GM06990 (cell line): ENCODE data around the gene MYL7.

Experiments used
- DNase-seq: peaks from one replicate; pipeline ENCODE4 v3.0.0-alpha.2; 2011; ENCODE audit not compliant: insufficient read length; ENCODE audit errors: extremely low read depth
- H3K27me3 ChIP-seq: replicated peaks from 2 replicates; pipeline ENCODE4 v1.6.0; 2011; ENCODE audit warnings: low read length; ENCODE audit not compliant: control insufficient read depth, insufficient read depth
- H3K36me3 ChIP-seq: 2 replicates; pipeline ENCODE4 v1.5.1; 2011; ENCODE audit warnings: low read length; ENCODE audit not compliant: control insufficient read depth, insufficient read depth
- H3K4me3 ChIP-seq: replicated peaks from 2 replicates; pipeline ENCODE4 v1.5.1; 2011; ENCODE audit warnings: low read depth, mild to moderate bottlenecking, control low read depth, low read length
- TF ChIP-seq, protein P1 (sequence below): IDR thresholded peaks from 2 replicates; pipeline ENCODE4 v1.5.1; 2011; ENCODE audit warnings: low read length, control low read depth, mild to moderate bottlenecking, inconsistent platforms; ENCODE audit not compliant: insufficient read depth, poor library complexity, severe bottlenecking

The MYL7 gene

DNA sequence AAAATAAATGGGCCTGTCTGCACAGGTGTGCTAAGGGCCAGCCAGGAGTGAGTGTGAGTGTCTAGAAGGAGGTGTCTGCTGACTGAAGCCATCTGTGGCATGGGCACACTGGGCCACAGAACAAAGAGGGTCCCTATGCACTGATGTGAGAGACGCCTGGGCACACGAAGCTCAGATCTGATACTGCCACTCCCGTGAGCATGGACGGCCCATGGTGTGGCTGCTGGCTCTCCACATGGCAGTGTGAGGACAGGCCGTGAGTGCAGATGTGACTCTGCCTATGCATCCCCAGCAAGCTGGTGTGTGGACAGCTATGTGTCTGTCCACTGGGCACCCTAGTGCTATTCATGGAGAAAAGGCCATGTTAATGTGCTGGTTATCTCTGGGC lies 12.8 kb upstream of the MYL7 start:
- TF ChIP-seq, protein P1, sequence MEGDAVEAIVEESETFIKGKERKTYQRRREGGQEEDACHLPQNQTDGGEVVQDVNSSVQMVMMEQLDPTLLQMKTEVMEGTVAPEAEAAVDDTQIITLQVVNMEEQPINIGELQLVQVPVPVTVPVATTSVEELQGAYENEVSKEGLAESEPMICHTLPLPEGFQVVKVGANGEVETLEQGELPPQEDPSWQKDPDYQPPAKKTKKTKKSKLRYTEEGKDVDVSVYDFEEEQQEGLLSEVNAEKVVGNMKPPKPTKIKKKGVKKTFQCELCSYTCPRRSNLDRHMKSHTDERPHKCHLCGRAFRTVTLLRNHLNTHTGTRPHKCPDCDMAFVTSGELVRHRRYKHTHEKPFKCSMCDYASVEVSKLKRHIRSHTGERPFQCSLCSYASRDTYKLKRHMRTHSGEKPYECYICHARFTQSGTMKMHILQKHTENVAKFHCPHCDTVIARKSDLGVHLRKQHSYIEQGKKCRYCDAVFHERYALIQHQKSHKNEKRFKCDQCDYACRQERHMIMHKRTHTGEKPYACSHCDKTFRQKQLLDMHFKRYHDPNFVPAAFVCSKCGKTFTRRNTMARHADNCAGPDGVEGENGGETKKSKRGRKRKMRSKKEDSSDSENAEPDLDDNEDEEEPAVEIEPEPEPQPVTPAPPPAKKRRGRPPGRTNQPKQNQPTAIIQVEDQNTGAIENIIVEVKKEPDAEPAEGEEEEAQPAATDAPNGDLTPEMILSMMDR = no peak
- no peaks in the 10 kb centered on the region for H3K36me3 ChIP-seq

DNA sequence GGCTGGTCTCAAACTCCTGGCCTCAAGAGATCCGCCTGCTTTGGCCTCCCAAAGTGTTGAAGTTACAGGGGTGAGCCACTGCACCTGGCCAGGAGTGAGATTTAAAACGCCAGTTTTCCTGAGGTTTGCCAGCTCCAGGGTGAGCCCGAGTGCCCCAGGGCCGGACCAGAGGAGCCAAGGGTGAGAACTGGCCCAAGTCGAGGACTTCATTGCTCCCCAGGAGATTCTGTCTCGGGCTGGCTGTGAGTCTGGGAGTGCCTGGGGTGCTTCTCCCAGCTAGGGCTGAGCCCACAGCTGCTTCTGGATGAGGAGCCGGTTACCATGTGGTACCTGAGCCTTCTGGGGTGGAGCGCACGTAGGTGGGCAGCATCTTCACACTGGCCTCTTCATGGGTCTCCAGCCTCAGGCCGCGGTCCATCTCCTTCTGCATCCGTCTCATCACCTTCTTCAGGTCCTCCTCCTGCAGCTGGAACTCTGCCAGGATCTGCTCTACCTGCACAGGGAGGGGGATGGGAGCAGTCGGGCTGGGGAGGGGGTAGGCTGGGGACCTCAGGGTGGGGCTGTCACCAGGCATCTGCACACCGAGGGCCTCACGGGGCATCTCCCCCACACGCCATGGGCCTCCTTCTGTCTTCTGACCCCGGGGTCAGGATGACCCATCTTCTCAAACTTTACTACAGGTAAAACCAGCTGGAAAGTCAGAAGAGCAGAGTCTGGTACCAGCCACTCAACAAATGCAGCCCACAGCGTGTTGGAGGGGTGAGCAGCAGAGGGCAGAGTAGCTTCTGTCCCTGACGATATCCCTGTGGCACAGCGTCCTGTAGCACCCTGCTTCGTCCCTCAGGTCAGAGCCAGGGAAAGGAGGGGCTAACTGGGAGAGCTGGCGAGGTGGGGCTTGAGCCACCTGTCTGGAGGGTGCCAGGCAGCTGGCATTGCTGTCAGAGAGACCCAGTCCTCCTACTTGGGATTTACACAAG lies 12.1 kb upstream of the MYL7 start:
- DNase-seq = no peak
- TF ChIP-seq, protein P1 = no peak
- Histone ChIP-seq H3K4me3 (no peak overlapping the region), H3K36me3 (no peaks in the 10 kb centered on the region), H3K27me3 (no peaks in the 10 kb centered on the region)

More for the DNA sequence above, 12.8 kb upstream of the MYL7 start:
- Histone ChIP-seq H3K27me3 (no peaks in the 10 kb centered on the region), H3K4me3 (no peak overlapping the region)
- no peak for DNase-seq

DNA sequence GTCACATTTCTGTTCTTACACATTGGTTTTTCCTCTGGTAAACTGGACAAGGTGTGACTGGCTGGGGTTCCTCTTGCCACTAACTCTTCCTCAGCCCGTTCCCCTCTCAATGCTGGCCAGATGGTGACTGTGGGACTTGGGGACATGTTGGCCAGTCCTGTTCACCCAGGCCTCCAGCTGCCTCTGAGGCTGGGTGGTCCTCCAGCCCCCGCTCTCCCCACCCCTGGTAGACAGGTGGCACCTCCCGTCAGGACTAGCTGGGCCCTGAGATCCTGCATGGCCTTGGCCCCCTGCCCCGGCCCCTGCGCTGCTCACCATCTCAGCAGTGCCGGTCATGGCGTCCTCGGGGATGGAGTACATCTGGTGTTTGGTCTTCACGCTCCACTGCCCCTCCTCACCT lies 10.8 kb upstream of the MYL7 start:
- no peaks in the 10 kb centered on the region for H3K36me3 ChIP-seq
- DNase-seq = no peak
- no peaks in the 10 kb centered on the region for H3K27me3 ChIP-seq
- TF ChIP-seq, protein P1 = no peak
- no peak overlapping the region for H3K4me3 ChIP-seq

DNA sequence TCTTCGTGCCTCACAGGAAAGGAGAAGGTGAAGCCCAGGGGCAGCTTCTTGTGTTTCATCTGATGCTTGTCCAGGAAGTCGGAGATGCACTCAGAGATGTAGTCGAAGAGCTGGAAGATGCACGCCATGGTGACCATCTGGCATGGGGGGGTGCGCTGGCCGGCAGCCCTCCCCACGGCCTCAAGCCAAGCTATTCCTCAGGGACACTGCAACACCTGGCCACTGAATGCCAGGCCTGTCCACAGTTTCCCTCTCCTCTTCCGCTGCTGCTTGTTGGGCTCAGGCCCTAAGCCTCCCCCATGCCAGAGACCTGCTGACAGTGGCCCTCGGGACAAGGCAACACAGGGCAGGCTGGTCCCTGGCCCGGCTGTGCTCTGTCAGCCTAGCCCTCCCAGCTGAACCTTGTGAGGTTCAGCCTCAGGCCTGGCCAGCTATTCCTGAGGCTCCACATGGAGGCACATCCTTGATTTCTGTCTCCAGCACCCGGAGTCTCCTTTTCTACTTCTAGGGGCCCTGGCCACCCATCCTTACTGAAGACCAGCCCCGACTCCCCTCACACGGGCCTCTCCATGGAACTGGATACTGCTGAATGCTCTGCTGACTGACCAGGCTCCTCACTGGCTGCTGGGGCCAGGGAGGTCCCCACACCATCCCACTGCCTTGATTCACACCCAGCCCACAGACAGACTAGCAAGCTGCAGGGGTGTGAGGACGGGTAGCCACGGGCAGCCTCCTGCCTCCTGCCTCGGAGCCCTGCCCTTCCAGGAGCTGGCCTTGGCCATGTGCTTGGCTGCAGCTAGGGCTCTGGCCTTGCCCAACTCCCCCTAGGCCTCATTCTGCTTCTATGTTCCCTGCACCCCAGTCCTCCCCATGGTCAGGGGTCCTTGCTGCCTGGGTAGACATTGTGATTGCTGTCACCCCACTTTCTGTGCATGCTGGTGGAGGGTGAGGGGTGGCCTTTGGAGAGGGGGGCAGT lies 10.1 kb upstream of the MYL7 start:
- no peak overlapping the region for H3K4me3 ChIP-seq
- no peaks in the 10 kb centered on the region for H3K27me3 ChIP-seq
- TF ChIP-seq, protein P1 = no peak
- no peak for DNase-seq
- no peaks in the 10 kb centered on the region for H3K36me3 ChIP-seq

DNA sequence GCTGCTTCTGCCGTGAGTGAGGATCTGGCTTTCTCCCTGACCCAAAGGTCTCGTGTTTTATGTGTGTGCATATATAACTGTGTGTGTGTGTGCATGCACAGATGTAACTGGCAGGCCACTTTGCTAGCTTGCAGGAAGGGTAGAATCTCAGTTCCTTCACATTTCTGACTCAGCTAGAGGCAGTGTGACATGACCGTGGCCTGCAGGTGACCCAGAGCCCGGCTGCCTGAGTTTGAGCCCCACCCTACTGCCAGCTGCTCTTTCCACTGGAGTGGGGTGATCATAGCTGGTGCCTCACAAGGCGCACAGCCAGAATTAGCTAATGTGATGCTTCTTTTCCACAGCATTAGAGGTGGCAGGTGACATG lies 9.3 kb upstream of the MYL7 start:
- peak; percentile 46 for DNase-seq

More for the DNA sequence above, 9.3 kb upstream of the MYL7 start:
- H3K27me3 ChIP-seq = no peaks in the 10 kb centered on the region
- H3K36me3 ChIP-seq = no peaks in the 10 kb centered on the region
- H3K4me3 ChIP-seq = no peak overlapping the region
- TF ChIP-seq, protein P1 = no peak
